Gastroesophageal sphincter (tissue), 3 donors: ENCODE measurements around the gene ZDHHC17.

Source experiments
- EP300 ChIP-seq: sonication (generic); formaldehyde crosslinking; IDR thresholded peaks from one replicate; pipeline ENCODE4 v1.6.1; 2017; ENCODE audit warnings: antibody characterized with exemption, mild to moderate bottlenecking
- POLR2A ChIP-seq, 2 donors: fragments of 450-650 bp; IDR thresholded peaks; one replicate each; pipeline ENCODE4 v1.6.1; 2017; ENCODE audit warnings: antibody characterized with exemption in 2 of 2, mild to moderate bottlenecking in 2 of 2, moderate library complexity in 1 of 2
- TF ChIP-seq, protein P1 (sequence below), 4 experiments: fragments of 200-600 bp in 2 of 4; fragments of 450-650 bp in 2 of 4; sonication (generic) in 1 of 4; IDR thresholded peaks; one replicate each; pipeline ENCODE4 v1.5.1; 2017 to 2019; ENCODE audit warnings: antibody characterized with exemption in 4 of 4, mild to moderate bottlenecking in 2 of 4, moderate library complexity in 2 of 4

DNA sequence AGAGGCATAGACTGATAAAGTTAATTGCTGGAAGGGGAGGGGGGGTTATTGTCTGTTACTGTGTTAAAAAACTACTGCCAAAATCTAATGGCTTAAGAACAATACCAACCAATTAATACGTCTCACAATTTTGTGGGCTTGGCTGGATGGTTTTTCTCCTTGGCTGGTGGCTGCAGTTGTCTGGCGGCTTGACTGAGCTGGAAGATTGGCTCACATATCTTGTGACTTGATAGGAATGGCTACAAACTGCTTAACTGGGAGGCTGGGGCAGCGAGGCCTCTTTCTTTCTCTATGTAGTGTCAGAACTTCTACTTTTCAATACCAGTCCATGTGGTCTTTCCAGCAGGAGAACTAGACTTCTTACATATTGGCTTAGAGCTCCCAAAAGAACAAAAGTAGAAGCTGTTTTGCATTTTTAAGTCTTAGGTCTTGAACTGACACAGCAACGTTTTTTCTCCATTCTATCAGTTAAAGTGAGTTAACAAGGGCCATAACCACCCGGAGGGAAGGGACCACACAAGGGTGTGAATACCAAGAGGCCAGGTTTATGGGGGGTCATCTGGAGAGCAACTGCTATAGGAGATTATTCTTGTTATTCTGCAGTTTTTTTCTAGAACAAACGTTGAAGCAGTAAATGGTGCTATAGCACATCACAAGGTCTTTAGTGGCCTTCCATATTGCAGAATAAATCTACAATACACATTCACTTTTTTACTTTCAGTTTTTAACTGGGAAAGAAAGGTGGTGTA is 46.9 kb downstream of the ZDHHC17 start:
- TF ChIP-seq POLR2A (IDR thresholded peaks at IDR 0.05) (no peak), EP300 (no peak)
- TF ChIP-seq, protein P1, sequence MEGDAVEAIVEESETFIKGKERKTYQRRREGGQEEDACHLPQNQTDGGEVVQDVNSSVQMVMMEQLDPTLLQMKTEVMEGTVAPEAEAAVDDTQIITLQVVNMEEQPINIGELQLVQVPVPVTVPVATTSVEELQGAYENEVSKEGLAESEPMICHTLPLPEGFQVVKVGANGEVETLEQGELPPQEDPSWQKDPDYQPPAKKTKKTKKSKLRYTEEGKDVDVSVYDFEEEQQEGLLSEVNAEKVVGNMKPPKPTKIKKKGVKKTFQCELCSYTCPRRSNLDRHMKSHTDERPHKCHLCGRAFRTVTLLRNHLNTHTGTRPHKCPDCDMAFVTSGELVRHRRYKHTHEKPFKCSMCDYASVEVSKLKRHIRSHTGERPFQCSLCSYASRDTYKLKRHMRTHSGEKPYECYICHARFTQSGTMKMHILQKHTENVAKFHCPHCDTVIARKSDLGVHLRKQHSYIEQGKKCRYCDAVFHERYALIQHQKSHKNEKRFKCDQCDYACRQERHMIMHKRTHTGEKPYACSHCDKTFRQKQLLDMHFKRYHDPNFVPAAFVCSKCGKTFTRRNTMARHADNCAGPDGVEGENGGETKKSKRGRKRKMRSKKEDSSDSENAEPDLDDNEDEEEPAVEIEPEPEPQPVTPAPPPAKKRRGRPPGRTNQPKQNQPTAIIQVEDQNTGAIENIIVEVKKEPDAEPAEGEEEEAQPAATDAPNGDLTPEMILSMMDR (IDR thresholded peaks at IDR 0.05) = no peak
